CD4-positive, alpha-beta T cell treated with Interleukin-6 for 4 hours (primary cell): ENCODE measurements around the gene COL11A1.

ENCODE experiments used
- DNase-seq: peaks from one replicate; pipeline ENCODE4 v3.0.0-alpha.2; 2020; ENCODE audit warnings: mixed read lengths

Gene COL11A1

DNA sequence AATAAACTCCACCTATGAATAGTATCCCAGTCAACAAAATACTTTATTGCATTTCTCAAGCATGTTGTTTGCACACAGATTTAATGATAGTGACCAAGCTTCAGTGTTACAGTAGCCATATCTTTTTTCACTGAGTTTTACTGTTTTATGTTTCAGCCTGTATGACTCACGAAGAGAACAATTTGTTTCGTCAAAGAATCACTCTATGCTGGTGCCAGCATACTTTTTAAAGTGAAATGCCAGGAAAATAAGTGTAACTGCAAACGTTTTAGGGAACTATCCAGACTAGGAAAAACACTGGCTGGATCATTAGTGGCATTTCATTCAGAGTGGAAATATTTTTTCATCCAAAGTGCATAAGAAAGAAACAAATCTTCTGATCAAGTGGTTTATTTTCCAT lies 210.8 kb downstream of the COL11A1 start:
- no peak for DNase-seq

DNA sequence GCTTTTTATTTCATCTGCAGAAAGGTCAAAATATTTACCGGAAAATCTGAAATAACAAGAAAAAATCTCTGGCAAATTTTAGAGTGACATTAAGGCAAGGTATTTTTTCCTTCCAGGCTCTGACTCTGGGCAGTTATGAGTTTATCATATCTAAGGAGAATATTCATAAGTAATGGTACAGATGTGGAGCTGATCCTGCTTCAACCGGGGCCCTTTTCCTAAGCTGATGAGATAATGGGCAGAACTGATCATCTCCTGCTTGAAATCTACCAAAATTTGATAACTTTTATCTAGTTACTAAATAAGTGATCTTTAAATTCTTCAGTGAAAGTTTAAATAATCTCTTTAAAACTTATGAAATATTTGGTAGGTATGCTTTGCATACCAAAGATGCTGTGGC lies 211.6 kb downstream of the COL11A1 start:
- DNase-seq, result no peak

DNA sequence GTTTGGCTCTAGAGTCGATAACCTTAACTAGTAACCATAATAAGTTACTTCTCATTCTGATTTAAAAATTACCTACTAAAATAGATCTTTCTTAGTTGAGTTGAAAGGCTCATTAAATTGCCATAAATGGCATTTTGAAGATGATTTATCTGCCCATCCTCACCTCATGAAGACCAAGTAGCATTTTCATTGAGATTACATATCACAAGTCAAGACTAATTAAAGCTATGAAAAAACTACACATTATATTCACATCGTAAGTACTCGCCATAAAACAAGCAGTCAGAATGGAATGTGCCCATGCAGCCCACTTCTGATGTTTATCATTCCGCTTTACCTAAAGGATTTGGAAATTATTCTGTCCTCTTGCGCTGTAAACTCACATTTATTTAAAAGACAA lies 212.0 kb downstream of the COL11A1 start:
- no peak for DNase-seq

DNA sequence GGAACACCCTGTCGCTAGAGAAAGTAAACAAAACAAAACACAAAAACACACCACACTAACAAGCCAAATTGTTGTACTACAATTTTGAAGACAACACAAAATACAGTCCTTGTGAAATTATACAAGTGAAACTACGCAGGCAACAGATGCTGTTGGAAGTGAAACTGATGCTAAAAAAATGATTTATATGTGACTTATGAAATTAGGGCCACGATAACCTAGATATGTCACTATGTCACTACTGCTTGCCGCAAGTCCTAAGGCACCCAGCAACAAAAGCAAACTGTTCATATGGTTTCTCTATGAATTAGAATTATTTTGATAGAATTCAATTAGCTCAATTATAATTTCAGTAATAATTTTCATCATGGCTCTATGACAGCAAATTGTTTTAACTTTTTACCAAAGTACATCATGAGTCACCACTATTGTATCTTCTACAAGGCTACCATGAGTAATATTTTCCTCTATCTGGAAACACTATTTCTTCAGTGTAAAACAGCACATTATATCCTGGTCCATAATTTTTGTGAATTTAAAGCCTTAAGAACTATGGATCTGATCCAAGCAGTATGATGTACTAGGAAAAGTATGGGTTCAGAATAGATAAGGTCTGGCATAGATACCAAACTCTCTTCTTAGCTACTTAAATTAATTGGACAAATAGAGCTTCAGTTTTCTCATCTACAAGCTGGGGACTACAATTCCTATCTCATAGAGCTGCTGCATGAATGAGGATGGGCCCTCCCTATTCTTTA lies 216.3 kb downstream of the COL11A1 start:
- DNase-seq, result no peak

DNA sequence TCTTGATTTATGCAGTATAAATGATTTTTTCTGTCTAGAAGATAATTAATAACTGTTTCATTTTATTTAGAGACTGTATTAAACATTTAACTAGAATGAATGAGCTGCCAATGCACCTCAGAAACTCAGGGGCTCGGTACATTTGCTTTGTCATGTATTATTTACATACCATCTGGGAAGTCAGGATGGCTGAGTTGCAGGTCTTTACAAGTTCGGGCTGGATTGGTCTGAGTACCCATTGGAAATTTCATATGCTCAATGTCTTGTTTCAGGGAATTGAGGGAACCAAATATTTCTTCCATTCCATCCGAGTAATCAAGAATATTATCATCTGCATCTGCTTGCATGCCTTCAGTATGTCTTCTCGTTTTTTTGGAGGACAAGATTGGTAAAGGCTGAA lies 221.7 kb downstream of the COL11A1 start:
- DNase-seq, result no peak

DNA sequence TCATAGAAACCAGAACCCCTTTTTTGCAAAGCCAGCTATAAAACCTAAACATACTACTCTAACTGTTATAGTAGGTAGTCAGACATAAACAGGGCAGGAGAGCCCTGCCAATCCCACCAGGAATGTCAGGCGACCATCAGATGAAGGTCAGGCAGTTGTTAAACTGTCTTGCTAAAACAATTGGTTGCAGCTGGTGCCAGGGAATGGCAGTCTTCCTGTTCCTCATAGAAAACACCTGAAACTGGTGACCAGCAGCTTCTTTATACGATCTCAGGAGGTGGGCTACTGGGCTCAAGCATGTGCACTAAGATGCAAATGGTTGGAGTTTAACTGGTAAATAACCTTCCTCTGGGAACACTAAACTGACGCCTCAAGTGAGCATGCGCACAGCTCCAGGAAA lies 224.1 kb downstream of the COL11A1 start:
- DNase-seq, result no peak

DNA sequence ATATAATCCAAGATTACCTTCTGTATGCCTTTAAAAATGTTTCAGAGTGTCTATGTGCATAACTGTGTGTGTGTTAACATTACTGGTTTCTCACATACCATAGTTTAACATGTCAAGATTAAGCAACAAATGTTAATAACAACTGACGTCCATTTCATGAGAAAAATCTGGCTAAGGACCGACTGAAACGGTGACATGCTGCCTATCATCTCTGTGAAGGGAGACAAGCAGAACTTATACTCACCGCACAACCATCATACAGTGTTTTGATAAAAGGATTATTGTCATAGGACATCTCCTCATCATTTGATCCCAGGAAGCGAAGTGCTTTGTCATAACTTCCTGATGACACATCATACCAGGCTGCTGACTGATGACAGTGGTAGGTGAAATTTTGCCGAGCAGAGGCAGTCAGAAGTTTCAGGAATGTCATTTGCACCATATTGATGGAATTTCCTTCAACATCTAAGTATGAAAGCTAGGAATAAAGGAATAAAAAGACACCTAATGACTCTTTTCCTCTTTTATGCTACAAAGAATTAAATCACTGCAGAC lies 228.8 kb downstream of the COL11A1 start:
- DNase-seq, result no peak

DNA sequence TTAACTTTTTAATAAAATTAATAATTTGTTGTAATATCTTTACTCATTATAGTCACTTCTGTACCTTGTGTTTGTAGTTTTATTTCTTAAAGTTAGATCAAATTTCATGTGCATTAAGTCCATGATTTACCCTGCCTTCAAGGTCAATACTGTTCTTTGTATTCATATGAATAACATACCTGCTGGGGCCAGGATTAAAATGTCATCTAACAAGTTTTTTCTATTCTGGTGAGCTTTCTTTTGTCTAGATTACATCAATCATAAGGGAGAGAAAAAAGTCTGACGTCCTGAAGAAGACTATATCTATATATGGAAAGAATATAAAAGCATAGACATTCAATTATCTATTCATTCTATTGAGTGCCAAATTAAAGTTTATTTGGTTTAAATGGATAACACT lies 232.6 kb downstream of the COL11A1 start:
- DNase-seq, result no peak

DNA sequence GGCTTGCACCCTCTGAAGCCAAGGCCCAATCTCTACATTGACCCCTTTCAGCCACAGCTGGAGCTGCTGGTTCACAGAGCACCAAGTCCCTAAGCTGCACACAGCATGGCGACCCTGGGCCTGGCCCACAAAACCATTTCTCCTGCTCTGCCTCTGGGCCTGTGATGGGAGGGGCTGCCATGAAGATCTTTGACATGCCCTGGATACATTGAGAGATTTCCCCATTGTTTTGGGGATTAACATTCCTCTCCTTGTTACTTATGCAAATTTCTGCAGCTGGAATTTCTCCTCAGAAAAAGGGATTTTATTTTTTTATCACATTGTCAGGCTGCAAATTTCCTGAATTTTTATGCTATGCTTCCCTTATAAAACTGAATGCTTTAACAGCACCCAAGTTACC lies 235.8 kb downstream of the COL11A1 start:
- no peak for DNase-seq

DNA sequence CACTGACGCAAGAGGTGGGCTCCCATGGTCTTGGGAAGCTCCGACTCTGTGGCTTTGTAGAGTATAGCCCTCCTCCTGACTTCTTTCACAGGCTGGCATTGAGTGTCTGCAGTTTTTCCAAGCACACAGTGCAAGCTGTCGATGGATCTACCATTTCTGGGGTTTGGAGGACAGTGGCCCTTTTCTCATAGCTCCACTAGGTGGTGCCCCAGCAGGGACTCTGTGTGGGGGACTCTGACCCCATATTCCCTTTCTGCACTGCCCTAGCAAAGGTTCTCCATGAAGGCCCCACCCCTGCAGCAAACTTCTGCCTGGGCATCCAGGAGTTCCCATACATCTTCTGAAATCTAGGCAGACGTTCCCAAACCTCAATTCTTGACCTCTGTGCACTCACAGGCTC lies 236.2 kb downstream of the COL11A1 start:
- no peak for DNase-seq

DNA sequence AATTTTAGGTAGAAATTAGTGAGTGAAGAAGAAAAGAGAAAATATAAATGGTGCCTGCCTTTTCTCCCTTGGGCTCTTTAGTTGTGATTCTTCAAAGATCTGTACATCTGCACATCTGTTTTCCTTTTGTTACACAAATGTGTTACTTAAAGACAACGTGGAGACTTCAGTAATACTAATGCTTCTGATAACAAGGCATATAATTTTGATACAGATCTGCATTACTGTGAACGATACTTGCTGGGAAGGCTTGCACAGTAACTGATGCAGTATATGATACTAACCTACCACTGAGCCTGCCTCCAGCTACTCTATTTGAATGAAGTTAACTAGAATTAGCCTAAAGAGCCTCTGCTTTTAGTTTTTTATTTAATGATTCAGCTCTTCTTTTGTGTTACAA lies 244.6 kb downstream of the COL11A1 start:
- no peak for DNase-seq

DNA sequence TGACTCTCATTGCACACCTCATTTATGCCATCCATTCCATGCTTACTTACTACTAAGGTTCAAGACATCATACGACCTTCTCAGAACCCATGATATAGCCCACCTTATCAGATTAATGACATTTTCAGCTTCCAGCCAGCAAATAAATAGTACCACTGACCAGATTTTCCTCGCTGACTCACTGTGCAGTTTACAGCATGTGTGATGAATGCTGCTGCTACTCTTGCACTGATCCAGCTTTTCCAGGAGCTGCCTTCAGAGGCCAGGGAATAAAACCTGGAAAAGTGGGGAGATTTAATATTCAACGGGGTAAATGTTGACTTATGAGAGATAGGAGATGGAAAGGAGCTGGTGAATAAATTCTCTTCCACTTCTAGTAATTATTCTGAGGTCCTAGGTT lies 247.1 kb downstream of the COL11A1 start:
- no peak for DNase-seq

DNA sequence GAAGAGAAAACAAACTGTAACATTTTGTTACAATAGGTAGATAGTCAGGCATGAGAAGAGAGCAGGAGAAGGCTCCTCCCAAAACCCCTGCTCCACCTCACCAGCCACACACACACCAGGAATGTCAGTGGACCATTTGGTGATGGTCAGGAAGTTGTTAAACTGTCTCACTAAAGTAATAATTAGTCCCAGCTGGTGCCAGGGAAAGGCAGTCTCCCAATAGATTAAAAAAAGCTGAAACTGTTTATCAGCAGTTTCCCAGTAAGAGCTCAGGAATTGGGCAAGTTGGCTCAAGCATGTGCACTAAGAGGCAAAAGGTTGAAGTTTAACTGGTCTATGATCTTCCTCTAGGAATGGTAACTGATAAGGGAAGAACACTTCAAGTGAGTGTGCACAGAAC lies 249.6 kb downstream of the COL11A1 start:
- no peak for DNase-seq

DNA sequence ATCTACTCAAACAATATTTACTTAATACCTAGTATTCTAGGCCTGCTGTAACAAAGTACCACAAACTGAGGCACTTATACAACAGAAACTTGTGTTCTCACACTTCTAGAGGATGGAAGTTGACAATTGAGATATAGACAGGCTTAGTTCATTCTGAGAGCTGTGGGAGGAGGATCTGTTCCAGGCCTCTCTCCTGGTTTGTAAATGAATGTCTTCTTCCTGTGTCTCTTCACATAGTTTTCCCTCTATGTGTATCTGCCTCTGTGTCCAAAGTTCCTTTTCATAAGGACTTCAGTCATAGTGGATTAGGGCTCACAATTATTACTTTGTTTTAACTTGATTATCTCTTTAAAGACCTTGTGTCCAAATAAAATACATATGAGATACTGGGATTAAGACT lies 251.1 kb downstream of the COL11A1 start:
- no peak for DNase-seq

DNA sequence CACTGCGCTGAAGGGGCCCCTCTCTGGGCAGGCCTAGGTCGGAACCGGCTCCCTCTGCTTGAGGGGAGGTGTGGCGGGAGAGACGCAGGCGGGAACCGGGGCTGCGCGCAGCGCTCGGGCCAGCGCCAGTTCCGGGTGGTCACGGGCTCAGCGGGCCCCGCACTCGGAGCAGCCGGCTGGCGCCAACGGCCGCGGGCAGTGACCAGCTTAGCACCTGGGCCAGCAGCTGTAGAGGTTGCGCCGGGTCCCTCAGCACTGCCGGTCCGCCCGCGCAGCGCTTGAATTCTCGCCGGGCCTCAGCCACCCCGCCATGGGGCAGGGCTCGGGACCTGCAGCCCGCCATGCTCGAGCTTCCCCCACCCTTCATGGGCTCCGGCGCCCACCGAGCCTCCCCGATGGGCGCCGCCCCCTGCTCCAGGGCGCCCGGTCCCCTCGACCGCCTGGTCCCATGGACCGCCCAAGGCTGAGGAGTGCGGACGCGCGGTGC lies 254.6 kb downstream of the COL11A1 start:
- DNase-seq, result no peak

DNA sequence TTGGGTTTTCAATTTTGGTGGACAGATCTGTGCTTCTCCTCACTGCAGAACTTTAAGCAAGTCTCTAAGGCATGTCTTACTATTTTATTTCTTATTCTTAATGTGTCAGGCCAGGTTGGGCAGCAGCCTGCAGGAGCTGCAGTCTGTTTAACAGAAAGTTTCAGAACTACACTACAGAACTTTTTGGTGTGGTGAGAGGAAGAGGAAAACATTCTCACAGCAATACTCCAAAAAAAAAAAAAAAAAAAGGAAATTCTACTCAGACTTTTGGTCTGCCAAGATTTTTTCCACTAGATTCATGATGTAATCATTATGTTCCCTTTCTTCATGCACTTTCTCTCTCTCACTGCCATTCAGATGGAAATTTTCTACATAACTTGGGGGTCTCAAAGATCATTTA lies 255.2 kb downstream of the COL11A1 start:
- no peak for DNase-seq

DNA sequence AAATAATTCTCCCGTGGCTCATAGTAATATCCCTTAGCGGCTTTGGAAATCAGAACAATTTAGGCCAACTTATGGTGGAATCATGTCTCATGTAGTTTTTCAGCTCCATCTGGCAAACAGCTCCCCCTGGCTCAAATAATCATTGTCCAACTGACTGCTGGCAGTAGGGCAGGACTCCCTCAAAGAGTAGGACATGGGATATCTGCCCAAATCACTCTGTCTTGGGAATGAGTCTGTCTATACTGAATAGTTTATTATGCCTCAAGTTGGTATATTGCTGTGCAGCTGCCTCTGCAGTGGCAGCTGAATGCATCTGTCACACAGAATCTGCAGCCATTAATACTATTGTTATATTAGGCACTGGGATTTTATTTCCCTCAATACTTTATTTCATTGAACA lies 255.7 kb downstream of the COL11A1 start:
- no peak for DNase-seq

DNA sequence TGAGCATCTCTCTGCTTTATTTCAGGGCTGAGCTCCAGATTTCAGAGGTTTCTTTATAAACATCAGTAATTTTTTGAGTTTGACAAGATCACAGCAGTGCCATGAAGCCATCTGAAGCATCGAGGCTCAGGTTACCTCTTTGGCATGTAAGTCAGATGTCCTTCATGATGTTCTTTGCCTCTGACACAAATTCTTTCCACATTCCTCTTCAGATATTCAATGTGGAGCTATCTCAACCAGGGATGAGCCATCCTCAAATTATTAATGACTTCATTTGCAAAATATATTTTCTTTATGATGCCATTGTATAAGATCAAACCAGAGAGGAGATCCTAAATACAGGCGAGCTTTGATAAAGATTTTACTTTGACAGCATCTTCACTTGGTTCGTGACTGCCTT lies 256.7 kb downstream of the COL11A1 start:
- no peak for DNase-seq

DNA sequence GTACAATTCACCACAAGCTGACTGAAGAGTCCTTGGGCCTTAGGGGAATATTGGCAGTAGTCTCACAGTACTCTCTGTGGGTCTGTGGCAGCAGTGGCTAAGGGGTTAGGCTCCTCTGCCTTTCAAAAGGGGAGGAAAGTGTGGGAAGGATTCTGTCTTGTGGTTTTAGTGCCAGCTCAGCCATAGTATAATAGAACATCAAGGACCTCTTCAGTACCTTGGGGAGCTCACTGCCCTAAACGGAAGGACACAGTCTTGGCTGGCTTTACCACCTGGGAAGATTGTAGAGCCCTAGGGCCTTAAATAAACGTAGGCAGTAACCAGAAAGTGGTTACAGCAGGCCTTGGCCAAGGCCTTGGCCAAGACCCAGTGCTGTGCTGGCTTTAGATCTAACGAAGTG lies 265.7 kb downstream of the COL11A1 start:
- no peak for DNase-seq

DNA sequence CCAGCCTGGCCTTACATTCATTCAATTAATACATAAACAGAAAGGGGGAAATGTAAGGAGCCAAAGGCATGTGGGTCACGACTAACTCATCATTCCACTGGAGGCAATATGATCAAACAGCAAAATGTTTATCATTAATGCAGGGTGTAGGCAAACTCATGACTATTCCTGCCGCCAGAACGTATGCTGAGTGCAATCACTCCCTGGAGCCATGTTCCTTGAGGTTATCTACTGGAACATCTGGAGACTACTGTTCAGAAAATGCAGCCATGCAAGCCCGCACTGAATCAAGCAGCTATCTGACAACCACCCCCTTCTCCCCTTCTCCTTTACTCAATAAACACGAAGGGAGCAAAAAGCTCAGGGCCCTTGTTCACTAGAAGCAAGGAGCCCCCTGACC lies 267.6 kb downstream of the COL11A1 start:
- no peak for DNase-seq

DNA sequence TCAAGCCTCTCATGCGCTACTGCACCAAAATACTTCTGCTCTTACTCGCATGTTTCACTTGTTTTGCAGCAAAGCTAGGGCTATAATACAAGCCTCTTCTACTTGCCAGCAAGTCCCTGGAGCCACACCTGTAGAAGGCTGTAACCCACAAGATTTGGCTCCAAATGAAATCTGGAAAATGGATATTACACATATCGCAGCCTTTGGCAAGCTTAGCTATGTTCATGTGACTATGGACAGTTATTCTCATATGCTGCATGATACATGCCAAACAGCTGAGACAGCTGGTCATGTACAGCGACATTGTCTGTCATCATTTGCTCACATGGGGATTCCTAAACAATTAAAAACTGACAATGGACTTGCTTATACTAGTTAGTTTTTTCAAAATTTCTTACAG lies 270.3 kb downstream of the COL11A1 start:
- no peak for DNase-seq

DNA sequence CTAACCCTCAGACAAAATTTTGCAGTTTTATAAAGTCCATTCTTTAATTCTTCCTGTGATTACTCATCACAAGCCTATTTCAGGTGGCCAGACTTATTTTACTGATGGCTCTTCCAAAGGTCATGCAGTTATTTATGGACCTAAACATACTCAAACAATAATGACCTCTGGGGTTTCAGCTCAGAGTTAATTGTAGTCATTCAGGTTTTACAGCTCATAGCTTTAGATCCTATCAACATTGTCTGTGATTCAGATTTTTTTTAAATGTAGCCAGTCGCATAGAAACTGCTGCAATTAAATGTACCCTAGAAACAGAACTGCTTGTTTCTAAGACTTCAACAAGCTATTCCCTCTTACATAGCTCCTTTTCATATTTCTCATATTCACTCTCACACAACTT lies 270.8 kb downstream of the COL11A1 start:
- no peak for DNase-seq

DNA sequence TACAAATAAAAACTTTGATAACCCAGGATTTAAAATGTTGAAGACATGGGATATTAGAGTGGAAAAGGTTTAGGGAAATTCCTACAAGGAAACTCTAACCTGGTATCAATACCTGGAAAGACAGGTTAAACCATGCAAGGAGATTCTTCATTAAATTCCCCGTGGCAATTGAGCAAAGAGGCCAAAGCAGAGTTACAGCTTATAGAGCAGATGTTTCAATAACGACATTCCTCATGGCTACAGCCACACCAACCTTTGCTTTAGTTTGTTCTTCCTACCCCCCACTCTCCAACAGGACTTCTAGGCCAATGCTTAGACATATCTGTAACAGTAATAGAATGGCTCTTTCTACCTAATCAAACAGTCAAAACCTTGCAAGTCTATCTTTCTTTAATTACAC lies 271.3 kb downstream of the COL11A1 start:
- no peak for DNase-seq

DNA sequence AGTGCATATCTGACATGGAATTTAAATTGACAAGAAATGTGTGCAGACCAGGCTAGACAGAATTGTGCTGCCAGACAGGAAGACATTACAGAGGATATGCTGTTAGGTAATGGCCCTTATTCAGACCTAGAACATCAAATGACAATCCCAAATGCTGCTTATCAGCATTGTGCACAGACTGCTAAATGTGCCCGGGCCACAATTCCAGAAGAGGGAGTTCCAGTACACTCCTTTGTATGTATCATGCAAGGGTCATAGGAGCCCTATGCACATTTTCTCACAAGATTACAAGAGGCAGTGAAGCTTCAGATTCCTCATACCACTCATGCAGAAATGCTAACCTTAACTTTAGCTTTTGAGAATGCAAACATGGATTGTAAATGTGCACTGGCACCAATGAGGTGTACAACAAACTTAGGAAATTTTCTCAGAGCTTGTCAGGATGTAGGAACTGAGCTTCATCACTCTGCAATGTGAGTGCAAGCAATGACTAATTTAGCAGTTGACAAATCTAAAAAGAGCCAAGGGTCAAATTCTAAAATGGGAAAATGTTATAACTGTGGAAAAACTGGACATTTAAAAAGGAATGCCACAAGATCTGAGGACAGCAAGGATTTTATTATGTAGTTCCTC lies 273.5 kb downstream of the COL11A1 start:
- DNase-seq, result no peak

DNA sequence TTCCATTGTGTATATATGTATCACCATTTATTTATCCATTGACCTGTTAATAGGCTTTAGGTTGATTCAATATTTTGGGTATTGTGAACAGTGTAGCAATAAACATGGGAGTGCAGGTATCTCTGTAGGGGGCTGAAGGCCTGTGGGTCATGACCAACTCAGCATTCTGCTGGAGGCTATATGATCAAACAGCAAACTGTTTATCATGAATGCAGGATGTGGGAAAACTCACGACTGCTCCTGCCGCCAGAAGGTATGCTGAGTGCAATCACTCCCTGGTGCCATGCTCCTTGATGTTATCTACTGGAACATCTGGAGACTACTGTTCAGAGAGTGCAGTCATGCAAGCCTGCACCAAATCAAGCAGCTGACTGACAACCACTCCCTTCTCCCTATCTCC lies 275.2 kb downstream of the COL11A1 start:
- DNase-seq, result no peak
